Keratinocyte (primary cell): ENCODE data around the gene PRPF39.

Source experiments
- EZH2 ChIP-seq: IDR thresholded peaks from one replicate; pipeline ENCODE4 v1.6.1; 2012; ENCODE audit warnings: inconsistent platforms, mild to moderate bottlenecking, low read length, moderate library complexity
- TF ChIP-seq, protein P1 (sequence below), 3 experiments: IDR thresholded peaks in 1 of 3; conservative IDR thresholded peaks in 1 of 3; optimal IDR thresholded peaks in 1 of 3; 2 replicates in 2 of 3; 3 replicates in 1 of 3; pipeline versions ENCODE3 to v1.5.1; 2011; ENCODE audit warnings: low read length in 3 of 3, mild to moderate bottlenecking in 3 of 3, moderate library complexity in 2 of 3, control low read depth in 1 of 3, inconsistent platforms in 1 of 3; ENCODE audit not compliant: insufficient read depth in 2 of 3; ENCODE audit errors: extremely low read depth in 1 of 3

DNA sequence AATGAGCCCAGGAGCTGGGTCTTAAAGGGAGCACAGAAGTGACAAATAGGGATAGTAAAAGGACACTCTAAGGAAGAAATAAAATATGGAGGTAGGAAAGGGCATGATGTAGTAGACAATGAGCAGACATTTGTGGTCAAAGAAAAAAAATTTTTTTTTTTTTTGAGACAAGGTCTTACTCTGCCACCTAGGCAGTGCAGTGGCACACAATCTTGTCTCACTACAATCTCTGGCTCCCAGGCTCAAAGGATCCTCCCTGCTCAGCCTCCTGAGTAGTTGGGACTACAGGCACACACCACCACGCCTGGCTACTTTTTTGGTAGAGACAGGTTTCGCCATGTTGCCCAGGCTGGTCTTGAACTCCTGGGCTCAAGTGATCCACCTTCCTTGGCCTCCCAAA is 41.8 kb downstream of the PRPF39 start:
- TF ChIP-seq, protein P1, sequence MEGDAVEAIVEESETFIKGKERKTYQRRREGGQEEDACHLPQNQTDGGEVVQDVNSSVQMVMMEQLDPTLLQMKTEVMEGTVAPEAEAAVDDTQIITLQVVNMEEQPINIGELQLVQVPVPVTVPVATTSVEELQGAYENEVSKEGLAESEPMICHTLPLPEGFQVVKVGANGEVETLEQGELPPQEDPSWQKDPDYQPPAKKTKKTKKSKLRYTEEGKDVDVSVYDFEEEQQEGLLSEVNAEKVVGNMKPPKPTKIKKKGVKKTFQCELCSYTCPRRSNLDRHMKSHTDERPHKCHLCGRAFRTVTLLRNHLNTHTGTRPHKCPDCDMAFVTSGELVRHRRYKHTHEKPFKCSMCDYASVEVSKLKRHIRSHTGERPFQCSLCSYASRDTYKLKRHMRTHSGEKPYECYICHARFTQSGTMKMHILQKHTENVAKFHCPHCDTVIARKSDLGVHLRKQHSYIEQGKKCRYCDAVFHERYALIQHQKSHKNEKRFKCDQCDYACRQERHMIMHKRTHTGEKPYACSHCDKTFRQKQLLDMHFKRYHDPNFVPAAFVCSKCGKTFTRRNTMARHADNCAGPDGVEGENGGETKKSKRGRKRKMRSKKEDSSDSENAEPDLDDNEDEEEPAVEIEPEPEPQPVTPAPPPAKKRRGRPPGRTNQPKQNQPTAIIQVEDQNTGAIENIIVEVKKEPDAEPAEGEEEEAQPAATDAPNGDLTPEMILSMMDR (optimal IDR thresholded peaks at IDR 0.05 in 1 of 3, IDR thresholded peaks at IDR 0.05 in 1 of 3, conservative IDR thresholded peaks at IDR 0.05 in 1 of 3; ENCODE audit: extremely low read depth in 1 of 3, insufficient read depth in 2 of 3, low read length in 3 of 3) = no peak
- no peak for TF ChIP-seq EZH2
